PC-3 (cell line): Measurements from ENCODE around the gene SLC15A3. TPM values are rescaled to one million over a fixed set of nuclear protein-coding genes. Genes with fewer than 3 reads are reported as not detected.

Experiments used
- ATAC-seq: fragments of 200-7000 bp; cut with Tn5 transposase; 2 replicates; pipeline ENCODE4 v1.9.1; 2020; ENCODE audit warnings: mild to moderate bottlenecking, moderate library complexity
- BruUV-seq: library from RNA; stranded (reverse); fragments of 400-500 nt; replicated peaks from 2 replicates; lab custom pipeline; 2021; lab: Mats Ljungman, UMichigan
- CTCF ChIA-PET: fragments of 300-600 bp; sonication (Branson Sonifier 250); formaldehyde crosslinking; loops from one replicate; lab custom pipeline; 2022; ENCODE audit warnings: antibody characterized with exemption; lab: Charles Lee
- POLR2A ChIA-PET: fragments of 300-600 bp; sonication (Branson Sonifier 250); formaldehyde crosslinking; loops from one replicate; lab custom pipeline; 2022; ENCODE audit warnings: antibody characterized with exemption; ENCODE audit not compliant: unreplicated experiment; lab: Charles Lee
- DNase-seq: peaks from one replicate; pipeline ENCODE4 v3.0.0-alpha.2; 2015
- H2AFZ ChIP-seq: fragments of 300-600 bp; sonication (generic); 2 replicates; pipeline ENCODE4 v1.6.0; 2016; ENCODE audit warnings: antibody characterized with exemption, low read length
- H3F3A ChIP-seq: fragments of 300-600 bp; sonication (generic); one replicate; pipeline ENCODE4 v1.6.0; 2017; ENCODE audit warnings: antibody characterized with exemption, low read length, control low read depth, mild to moderate bottlenecking; ENCODE audit not compliant: unreplicated experiment
- H3K27ac ChIP-seq: fragments of 300-600 bp; sonication (generic); 2 replicates; pipeline ENCODE4 v1.5.1; 2016; ENCODE audit warnings: mild to moderate bottlenecking, low read length
- H3K27me3 ChIP-seq: fragments of 300-600 bp; sonication (generic); 2 replicates; pipeline ENCODE4 v1.6.1; 2016; ENCODE audit warnings: low read length, mixed read lengths
- H3K36me3 ChIP-seq: fragments of 300-600 bp; sonication (generic); 2 replicates; pipeline ENCODE4 v1.6.1; 2016; ENCODE audit warnings: low read depth, mixed run types, low read length, mixed read lengths
- H3K4me1 ChIP-seq: fragments of 300-600 bp; sonication (generic); 2 replicates; pipeline ENCODE4 v1.5.1; 2016; ENCODE audit warnings: low read length; ENCODE audit not compliant: insufficient read depth
- H3K4me2 ChIP-seq: fragments of 300-600 bp; sonication (generic); 2 replicates; pipeline ENCODE4 v1.6.0; 2016; ENCODE audit warnings: low read length
- H3K4me3 ChIP-seq: fragments of 300-600 bp; sonication (generic); 2 replicates; pipeline ENCODE4 v1.5.1; 2016; ENCODE audit warnings: mild to moderate bottlenecking, low read length, mixed read lengths
- H3K79me2 ChIP-seq: fragments of 300-600 bp; sonication (generic); 2 replicates; pipeline ENCODE4 v1.6.1; 2017; ENCODE audit warnings: low read length, mixed read lengths
- H3K9ac ChIP-seq: fragments of 300-600 bp; sonication (generic); 2 replicates; pipeline ENCODE4 v1.6.0; 2016; ENCODE audit warnings: mild to moderate bottlenecking, low read length
- H3K9me2 ChIP-seq: fragments of 300-600 bp; sonication (generic); replicated peaks from 2 replicates; pipeline ENCODE4 v1.6.1; 2016; ENCODE audit warnings: mixed run types, low read length, mixed read lengths
- H3K9me3 ChIP-seq: fragments of 300-600 bp; sonication (generic); 2 replicates; pipeline ENCODE4 v1.6.1; 2016; ENCODE audit warnings: low read length, mixed read lengths
- H4K20me1 ChIP-seq: fragments of 300-600 bp; sonication (generic); 2 replicates; pipeline ENCODE4 v1.6.1; 2016; ENCODE audit warnings: low read length, mixed read lengths
- EZH2 ChIP-seq: fragments of 300-600 bp; sonication (generic); IDR thresholded peaks from one replicate; pipeline ENCODE4 v1.6.1; 2017; ENCODE audit warnings: antibody characterized with exemption, mild to moderate bottlenecking, low read length; ENCODE audit not compliant: unreplicated experiment
- EZH2phosphoT487 ChIP-seq: fragments of 300-600 bp; sonication (generic); IDR thresholded peaks from 2 replicates; pipeline ENCODE4 v1.6.1; 2018; ENCODE audit warnings: mild to moderate bottlenecking, antibody characterized with exemption, low read length, borderline replicate concordance
- intact Hi-C: fragments of 100-400 bp; cut with micrococcal nuclease; formaldehyde crosslinking; loops from 2 replicates; pipeline ENCODE4 v1.9.0; 2023
- total RNA-seq: library from RNA; depleted of rRNA; stranded (reverse); fragments of >200 nt; gene quantifications from 2 replicates; pipeline ENCODE4 v1.2.3, GENCODE V29; 2014
- TF ChIP-seq, protein P1 (sequence below): fragments of 300-600 bp; sonication (generic); conservative IDR thresholded peaks from 2 replicates; pipeline ENCODE4 v1.5.1; 2017; ENCODE audit warnings: antibody characterized with exemption, low read depth, mild to moderate bottlenecking, low read length

The SLC15A3 gene
- total RNA-seq, 1 experiment from 2014 or later, result not detected

GRCh38 chr11:60923800-60924109, 28.2 kb downstream of the SLC15A3 start:
- TF ChIP-seq EZH2, result no peak
- TF ChIP-seq, protein P1, sequence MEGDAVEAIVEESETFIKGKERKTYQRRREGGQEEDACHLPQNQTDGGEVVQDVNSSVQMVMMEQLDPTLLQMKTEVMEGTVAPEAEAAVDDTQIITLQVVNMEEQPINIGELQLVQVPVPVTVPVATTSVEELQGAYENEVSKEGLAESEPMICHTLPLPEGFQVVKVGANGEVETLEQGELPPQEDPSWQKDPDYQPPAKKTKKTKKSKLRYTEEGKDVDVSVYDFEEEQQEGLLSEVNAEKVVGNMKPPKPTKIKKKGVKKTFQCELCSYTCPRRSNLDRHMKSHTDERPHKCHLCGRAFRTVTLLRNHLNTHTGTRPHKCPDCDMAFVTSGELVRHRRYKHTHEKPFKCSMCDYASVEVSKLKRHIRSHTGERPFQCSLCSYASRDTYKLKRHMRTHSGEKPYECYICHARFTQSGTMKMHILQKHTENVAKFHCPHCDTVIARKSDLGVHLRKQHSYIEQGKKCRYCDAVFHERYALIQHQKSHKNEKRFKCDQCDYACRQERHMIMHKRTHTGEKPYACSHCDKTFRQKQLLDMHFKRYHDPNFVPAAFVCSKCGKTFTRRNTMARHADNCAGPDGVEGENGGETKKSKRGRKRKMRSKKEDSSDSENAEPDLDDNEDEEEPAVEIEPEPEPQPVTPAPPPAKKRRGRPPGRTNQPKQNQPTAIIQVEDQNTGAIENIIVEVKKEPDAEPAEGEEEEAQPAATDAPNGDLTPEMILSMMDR, result no peak
- TF ChIP-seq EZH2phosphoT487, result no peak
- Histone ChIP-seq H2AFZ (peak overlapping the region; percentile 75), H3K27me3 (no peaks in the 10 kb centered on the region), H3K4me3 (peak overlapping the region; percentile 85), H3K4me1 (peaks cover 31% of the 10 kb centered on the region), H3K9ac (peak overlapping the region; percentile 86), H3K79me2 (peaks cover 23% of the 10 kb centered on the region), H3K27ac (no peak overlapping the region), H3K9me3 (no peaks in the 10 kb centered on the region), H4K20me1 (peaks cover 8% of the 10 kb centered on the region), H3K36me3 (peaks cover 20% of the 10 kb centered on the region; the same call in 1 of the 2 replicates), H3F3A (no peaks in the 10 kb centered on the region), H3K9me2 (no peaks in the 10 kb centered on the region), H3K4me2 (peak overlapping the region; percentile 90)
- intact Hi-C loops, result loop anchor here (1.0 kb wide), 1 partner anchor 8 kb away; no protein-coding TSS in a partner anchor
- BruUV-seq, result no TSS peak
- ChIA-PET CTCF (interaction anchor here (0.7 kb wide), 1 partner anchor 251 kb away, joined by 4 read pairs; no protein-coding TSS in a partner anchor), POLR2A (no interaction called here)
- DNase-seq (no peak), ATAC-seq (peak; percentile 18)

DNA sequence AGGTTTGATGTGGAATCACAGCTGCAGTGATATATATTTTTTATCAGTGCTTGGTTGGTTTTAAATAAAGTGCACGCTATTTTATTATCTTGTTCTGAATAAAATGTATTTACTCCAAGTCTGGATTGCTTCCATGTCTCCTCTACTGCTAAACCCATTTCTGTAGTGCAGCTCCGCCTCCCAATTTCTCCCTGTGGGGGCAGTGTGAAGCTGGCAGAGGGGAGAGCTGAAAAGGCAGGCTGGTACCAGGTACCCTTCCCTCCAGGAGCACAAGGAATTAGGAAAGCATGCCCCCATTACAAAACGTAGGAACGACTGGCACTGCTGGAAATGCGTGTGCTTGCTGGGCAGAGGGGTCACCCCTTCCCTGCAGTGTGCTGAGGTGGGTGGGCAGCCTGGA, 28.6 kb downstream of the SLC15A3 start:
- no peak overlapping the region for H3K9ac ChIP-seq
- peaks cover 35% of the 10 kb centered on the region for H3K4me1 ChIP-seq
- TF ChIP-seq EZH2phosphoT487 (no peak), EZH2 (no peak)
- TF ChIP-seq, protein P1, result no peak
- no peaks in the 10 kb centered on the region for H3K27me3 ChIP-seq
- H3F3A ChIP-seq, result no peaks in the 10 kb centered on the region
- peaks cover 21% of the 10 kb centered on the region; the same call in 1 of the 2 replicates for H3K36me3 ChIP-seq
- intact Hi-C loops, result no loop called here
- CTCF ChIA-PET, result no interaction called here
- no peaks in the 10 kb centered on the region for H3K9me3 ChIP-seq
- H4K20me1 ChIP-seq, result peaks cover 13% of the 10 kb centered on the region
- H3K4me2 ChIP-seq, result peak overlapping the region; percentile 90; the same call in 1 of the 2 replicates
- H3K27ac ChIP-seq, result no peak overlapping the region
- no peak overlapping the region for H2AFZ ChIP-seq
- no peak for DNase-seq
- POLR2A ChIA-PET, result no interaction called here
- H3K9me2 ChIP-seq, result no peaks in the 10 kb centered on the region
- ATAC-seq, result no peak
- no peak overlapping the region for H3K4me3 ChIP-seq
- BruUV-seq, result no TSS peak
- peaks cover 27% of the 10 kb centered on the region for H3K79me2 ChIP-seq

DNA sequence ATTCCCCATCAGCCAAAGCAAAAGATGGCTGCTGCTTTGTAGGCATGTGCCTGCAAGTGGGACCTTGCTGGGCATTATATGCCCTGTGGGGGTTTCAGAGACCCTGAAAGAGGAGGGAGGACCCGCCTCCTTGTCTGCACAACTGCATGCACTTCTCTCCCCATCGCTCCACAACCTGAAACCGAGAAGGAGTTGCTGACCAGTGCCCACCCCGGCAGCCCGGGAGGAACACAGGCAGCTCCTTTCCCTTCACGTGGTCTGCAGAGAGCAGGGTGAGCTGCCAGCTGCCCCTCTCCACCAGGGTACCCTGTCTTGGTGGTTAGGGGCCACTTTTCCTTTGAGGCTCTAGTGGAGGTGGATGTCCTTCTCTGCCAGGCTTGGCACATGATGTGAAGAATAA, 29.1 kb downstream of the SLC15A3 start:
- Histone ChIP-seq H2AFZ (no peak overlapping the region), H3K4me3 (no peak overlapping the region), H3K9ac (no peak overlapping the region), H3K9me2 (no peaks in the 10 kb centered on the region), H3K9me3 (no peaks in the 10 kb centered on the region), H3K4me1 (peaks cover 38% of the 10 kb centered on the region), H3K27me3 (no peaks in the 10 kb centered on the region), H3K79me2 (peaks cover 32% of the 10 kb centered on the region), H3K27ac (no peak overlapping the region), H3K4me2 (no peak overlapping the region), H4K20me1 (peaks cover 13% of the 10 kb centered on the region), H3F3A (no peaks in the 10 kb centered on the region), H3K36me3 (peaks cover 26% of the 10 kb centered on the region; the same call in 1 of the 2 replicates)
- ATAC-seq (no peak), DNase-seq (no peak)
- CTCF ChIA-PET, result no interaction called here
- TF ChIP-seq EZH2phosphoT487, result no peak
- TF ChIP-seq, protein P1, result no peak
- no peak for TF ChIP-seq EZH2
- intact Hi-C loops, result no loop called here
- TSS peak; percentile 26 for BruUV-seq
- POLR2A ChIA-PET, result no interaction called here
